Bronchial epithelial cell (primary cell): ENCODE results near the gene HOXD11. TPM values are rescaled to one million over a fixed set of nuclear protein-coding genes. Genes with fewer than 3 reads are reported as not detected.

ENCODE experiments used
- DNase-seq: peaks from one replicate; pipeline ENCODE4 v3.0.0-alpha.2; 2010; ENCODE audit warnings: low read depth
- FAIRE-seq: peaks from 2 replicates; lab custom pipeline; 2011; peaks lifted over from hg19 to GRCh38; lab: Jason Lieb, UNC
- H3K27me3 ChIP-seq: 2 replicates; pipeline ENCODE4 v1.5.1; 2011; ENCODE audit warnings: low read length; ENCODE audit not compliant: control insufficient read depth, insufficient read depth
- H3K36me3 ChIP-seq: 2 replicates; pipeline ENCODE4 v1.5.1; 2011; ENCODE audit warnings: low read length; ENCODE audit not compliant: control insufficient read depth, insufficient read depth
- H3K4me3 ChIP-seq: 2 replicates; pipeline ENCODE4 v1.5.1; 2011; ENCODE audit warnings: mild to moderate bottlenecking, low read depth, low read length, control low read depth
- total RNA-seq: library from RNA; depleted of rRNA; stranded (reverse); fragments of >200 nt; gene quantifications from 2 replicates; pipeline ENCODE4 v1.2.1, GENCODE V29; 2014
- TF ChIP-seq, protein P1 (sequence below): IDR thresholded peaks from 2 replicates; pipeline ENCODE4 v1.5.1; 2011; ENCODE audit warnings: mild to moderate bottlenecking, moderate library complexity, low read length, control low read depth, inconsistent platforms; ENCODE audit not compliant: insufficient read depth, severe bottlenecking

Gene HOXD11
- total RNA-seq, 1 donor from 2014 or later, result not detected

DNA sequence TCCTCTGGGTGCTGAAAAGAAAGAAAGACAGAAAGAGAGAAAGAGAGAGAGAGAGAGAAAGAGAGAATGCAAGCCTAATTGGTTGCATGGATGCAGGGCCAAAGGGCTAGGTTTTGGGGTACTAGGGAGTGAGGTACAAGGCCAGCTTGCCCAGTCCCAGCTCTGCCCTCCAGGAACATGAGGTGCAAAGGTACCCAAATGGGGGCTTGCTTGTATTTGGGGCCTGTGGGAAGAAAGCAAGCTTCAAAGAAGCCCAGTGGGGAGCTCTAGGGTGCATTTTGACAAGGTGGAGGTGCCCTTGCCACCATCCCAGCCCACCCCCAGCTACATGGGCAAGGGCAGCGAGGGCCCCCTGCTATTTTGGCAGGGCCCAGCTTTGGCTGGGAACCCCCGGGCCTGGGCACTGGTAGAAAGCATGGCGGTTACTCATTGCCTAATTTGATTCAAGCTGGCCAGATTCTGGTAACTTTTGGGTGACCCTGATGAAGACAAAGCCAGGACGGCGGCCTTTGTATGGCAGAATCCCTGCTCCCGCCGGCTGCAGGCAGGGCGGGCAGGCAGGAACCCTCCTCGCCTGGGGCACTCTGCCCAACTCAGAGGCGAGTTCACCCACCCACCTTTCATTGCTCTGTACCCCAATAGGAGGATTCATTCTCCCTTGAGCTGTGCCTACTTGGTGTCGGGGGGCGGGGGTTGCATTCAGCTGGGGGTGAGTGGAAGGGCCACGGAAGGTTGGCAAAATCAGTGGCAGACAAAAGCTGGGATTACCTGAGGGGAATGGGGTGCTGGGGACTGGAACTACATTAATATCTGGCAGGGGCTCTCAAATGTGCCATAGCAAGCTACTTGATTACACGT lies 43.7 kb downstream of the HOXD11 start:
- TF ChIP-seq, protein P1, sequence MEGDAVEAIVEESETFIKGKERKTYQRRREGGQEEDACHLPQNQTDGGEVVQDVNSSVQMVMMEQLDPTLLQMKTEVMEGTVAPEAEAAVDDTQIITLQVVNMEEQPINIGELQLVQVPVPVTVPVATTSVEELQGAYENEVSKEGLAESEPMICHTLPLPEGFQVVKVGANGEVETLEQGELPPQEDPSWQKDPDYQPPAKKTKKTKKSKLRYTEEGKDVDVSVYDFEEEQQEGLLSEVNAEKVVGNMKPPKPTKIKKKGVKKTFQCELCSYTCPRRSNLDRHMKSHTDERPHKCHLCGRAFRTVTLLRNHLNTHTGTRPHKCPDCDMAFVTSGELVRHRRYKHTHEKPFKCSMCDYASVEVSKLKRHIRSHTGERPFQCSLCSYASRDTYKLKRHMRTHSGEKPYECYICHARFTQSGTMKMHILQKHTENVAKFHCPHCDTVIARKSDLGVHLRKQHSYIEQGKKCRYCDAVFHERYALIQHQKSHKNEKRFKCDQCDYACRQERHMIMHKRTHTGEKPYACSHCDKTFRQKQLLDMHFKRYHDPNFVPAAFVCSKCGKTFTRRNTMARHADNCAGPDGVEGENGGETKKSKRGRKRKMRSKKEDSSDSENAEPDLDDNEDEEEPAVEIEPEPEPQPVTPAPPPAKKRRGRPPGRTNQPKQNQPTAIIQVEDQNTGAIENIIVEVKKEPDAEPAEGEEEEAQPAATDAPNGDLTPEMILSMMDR, result no peak
- Histone ChIP-seq H3K27me3 (peaks cover 75% of the 10 kb centered on the region), H3K4me3 (no peak overlapping the region), H3K36me3 (no peaks in the 10 kb centered on the region)
- no peak for FAIRE-seq
- DNase-seq, result no peak

DNA sequence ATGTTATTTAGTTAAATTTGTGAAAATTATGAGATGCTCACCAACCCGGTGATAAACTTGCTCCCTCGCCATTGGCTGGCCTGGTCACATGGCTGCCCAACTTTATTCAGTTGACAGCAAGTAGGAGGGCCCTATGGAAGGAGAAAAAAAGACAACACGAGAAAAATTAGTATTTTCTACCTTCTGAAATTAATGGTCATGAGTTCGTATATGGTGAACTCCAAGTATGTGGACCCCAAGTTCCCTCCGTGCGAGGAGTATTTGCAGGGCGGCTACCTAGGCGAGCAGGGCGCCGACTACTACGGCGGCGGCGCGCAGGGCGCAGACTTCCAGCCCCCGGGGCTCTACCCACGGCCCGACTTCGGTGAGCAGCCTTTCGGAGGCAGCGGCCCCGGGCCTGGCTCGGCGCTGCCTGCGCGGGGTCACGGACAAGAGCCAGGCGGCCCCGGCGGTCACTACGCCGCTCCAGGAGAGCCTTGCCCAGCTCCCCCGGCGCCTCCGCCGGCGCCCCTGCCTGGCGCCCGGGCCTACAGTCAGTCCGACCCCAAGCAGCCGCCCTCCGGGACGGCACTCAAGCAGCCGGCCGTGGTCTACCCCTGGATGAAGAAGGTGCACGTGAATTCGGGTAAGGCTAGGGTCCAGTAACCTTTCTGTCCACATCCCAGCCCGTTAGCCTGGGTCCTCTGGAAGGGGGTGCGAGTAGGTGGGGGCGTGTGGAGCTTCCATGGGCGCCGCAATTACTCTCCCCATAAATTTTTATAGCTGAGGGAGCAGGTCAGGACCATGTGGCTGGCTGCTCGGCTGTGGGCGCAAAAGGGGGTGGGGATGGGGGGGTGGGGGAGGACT lies 44.6 kb downstream of the HOXD11 start, which contains the start of gene HOXD4:
Gene HOXD4 (plus strand): TSS at position 109 of the 846 bp plus-strand sequence. CDS start 84 bp downstream, at position 193.
- Histone ChIP-seq H3K27me3 (peaks cover 75% of the 10 kb centered on the region), H3K36me3 (no peaks in the 10 kb centered on the region), H3K4me3 (no peak within 1 kb of the TSS)
- DNase-seq (no peak), FAIRE-seq (no peak)
- TF ChIP-seq, protein P1, result no peak

DNA sequence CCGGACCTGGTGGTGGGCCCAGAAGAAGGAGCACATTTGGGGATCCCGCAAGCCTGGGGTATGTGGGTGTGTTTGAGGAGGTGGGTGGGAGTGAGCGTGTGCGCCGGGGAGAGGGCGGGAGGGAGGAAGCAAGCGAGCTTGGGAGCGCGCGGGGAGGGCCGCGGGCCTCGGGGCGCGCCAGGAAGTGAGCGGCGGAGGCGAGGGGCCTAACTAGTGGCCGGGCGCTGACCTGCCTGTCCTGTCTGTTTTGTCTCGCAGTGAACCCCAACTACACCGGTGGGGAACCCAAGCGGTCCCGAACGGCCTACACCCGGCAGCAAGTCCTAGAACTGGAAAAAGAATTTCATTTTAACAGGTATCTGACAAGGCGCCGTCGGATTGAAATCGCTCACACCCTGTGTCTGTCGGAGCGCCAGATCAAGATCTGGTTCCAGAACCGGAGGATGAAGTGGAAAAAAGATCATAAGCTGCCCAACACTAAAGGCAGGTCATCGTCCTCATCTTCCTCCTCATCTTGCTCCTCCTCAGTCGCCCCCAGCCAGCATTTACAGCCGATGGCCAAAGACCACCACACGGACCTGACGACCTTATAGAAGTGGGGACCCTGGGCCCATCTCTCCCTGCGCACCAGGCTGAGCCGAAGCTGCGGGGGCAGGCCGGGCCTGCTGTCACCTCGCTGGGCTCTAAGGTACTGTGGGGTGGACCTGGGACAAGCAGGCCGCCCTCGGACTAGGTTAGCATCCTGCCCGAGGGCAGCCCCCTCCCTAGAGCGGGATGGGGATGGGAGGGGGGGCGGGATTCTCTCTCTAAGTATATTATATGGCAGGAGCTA lies 45.5 kb downstream of the HOXD11 start:
- no peak for DNase-seq
- Histone ChIP-seq H3K36me3 (no peaks in the 10 kb centered on the region), H3K4me3 (no peak overlapping the region), H3K27me3 (peaks cover 74% of the 10 kb centered on the region)
- TF ChIP-seq, protein P1, result no peak
- FAIRE-seq, result no peak

DNA sequence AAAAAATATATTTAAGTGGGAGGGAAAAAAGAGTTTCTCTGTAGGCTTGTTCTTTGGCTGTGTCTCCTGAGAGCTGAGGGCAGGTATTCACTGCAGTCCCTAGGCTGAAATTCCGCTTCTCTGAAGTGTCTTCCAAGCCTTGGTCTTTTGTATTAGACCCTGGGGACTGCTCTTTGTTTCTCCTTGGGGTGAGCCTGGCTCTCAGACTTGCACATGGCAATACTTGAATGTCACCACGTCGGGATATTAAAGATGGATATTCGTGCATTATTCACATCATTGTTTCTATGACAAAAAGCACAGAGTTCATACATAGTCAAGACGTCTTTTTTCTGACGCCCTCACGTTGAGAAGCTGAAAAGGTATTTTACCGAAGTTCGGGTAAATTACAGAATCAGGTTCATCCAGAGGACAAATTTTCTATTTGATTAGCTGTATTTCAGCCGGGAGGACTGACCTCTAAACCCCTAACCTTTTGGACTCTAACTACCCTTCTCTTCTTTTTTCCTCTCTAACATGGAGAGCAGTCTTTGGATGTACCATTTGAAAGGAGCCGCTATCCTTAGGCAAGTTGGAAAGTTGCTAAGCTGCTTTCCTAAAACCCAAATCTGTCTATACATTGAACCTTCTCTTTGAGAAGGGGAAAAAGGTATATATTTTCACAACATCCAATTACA lies 47.6 kb downstream of the HOXD11 start:
- H3K27me3 ChIP-seq, result peaks cover 72% of the 10 kb centered on the region
- TF ChIP-seq, protein P1, result no peak

More for the DNA sequence above, 47.6 kb downstream of the HOXD11 start:
- DNase-seq (no peak), FAIRE-seq (no peak)
- no peaks in the 10 kb centered on the region for H3K36me3 ChIP-seq
- no peak overlapping the region for H3K4me3 ChIP-seq
